HepG2 (cell line): ENCODE results near the gene BCKDHB. TPM values are rescaled to one million over a fixed set of nuclear protein-coding genes. Genes with fewer than 3 reads are reported as not detected.

Experiments used
- ATAC-seq: fragments of 200-7000 bp; cut with Tn5 transposase; 3 replicates; pipeline ENCODE4 v1.9.1; 2020; ENCODE audit warnings: mild to moderate bottlenecking, moderate library complexity
- BruUV-seq: library from RNA; stranded (reverse); fragments of 400-500 nt; replicated peaks from 2 replicates; lab custom pipeline; 2021; lab: Mats Ljungman, UMichigan
- CTCF ChIA-PET: fragments of 300-600 bp; formaldehyde crosslinking; extraction: SDS; loops from one replicate; lab custom pipeline; 2021; ENCODE audit warnings: low total read pairs, inconsistent platforms, low intra/inter-chr PET ratio; lab: Yijun Ruan, JAX
- POLR2A ChIA-PET: fragments of 350-600 bp; sonication (Branson Sonifier 250); formaldehyde crosslinking; loops from one replicate; lab custom pipeline; 2020; ENCODE audit warnings: antibody characterized with exemption, inconsistent platforms; lab: Yijun Ruan, JAX
- DNase-seq: peaks from one replicate; pipeline ENCODE4 v3.0.0-alpha.2; 2015; ENCODE audit warnings: low spot score
- FAIRE-seq: peaks from 3 replicates; lab custom pipeline; 2011; peaks lifted over from hg19 to GRCh38; lab: Jason Lieb, UNC
- H2AFZ ChIP-seq: one replicate; pipeline ENCODE4 v1.6.1; 2011; ENCODE audit warnings: low read length, inconsistent platforms
- H3K27ac ChIP-seq: fragments of 300-600 bp; 3 replicates; pipeline ENCODE4 v1.8.0; 2011; ENCODE audit warnings: mixed run types, mild to moderate bottlenecking, mixed read lengths, low read length, inconsistent platforms; ENCODE audit not compliant: insufficient read depth; ENCODE audit errors: extremely low read length
- H3K27me3 ChIP-seq, 2 experiments: fragments of 200-600 bp in 1 of 2; 2 replicates in 1 of 2; 3 replicates in 1 of 2; pipeline versions ENCODE4 v1.6.0 to v1.8.0; 2011; ENCODE audit warnings: low read length in 2 of 2, mild to moderate bottlenecking in 2 of 2, moderate library complexity in 2 of 2, inconsistent platforms in 1 of 2; ENCODE audit not compliant: insufficient read depth in 2 of 2, control insufficient read depth in 1 of 2
- H3K36me3 ChIP-seq, 2 experiments: fragments of 200-600 bp in 1 of 2; replicated peaks in 1 of 2; 2 replicates in 1 of 2; 3 replicates in 1 of 2; pipeline versions ENCODE4 v1.5.1 to v1.8.0; 2011; ENCODE audit warnings: low read length in 2 of 2, inconsistent platforms in 1 of 2; ENCODE audit not compliant: insufficient read depth in 2 of 2, control insufficient read depth in 1 of 2
- H3K4me1 ChIP-seq: 2 replicates; pipeline ENCODE4 v1.5.1; 2012; ENCODE audit warnings: low read length, inconsistent platforms; ENCODE audit not compliant: insufficient read depth
- H3K4me2 ChIP-seq: 2 replicates; pipeline ENCODE4 v1.6.0; 2011; ENCODE audit warnings: low read depth, low read length, inconsistent platforms
- H3K4me3 ChIP-seq, 3 experiments: fragments of 200-600 bp in 1 of 3; sonication (generic), shearing (Covaris generic) in 1 of 3; replicated peaks in 1 of 3; 2 replicates each; pipeline ENCODE4 v1.5.1; 2011 to 2016; ENCODE audit warnings: low read length in 3 of 3, inconsistent platforms in 2 of 3, low read depth in 2 of 3, mild to moderate bottlenecking in 2 of 3, control low read depth in 1 of 3, mixed read lengths in 1 of 3; ENCODE audit not compliant: insufficient read depth in 1 of 3
- H3K79me2 ChIP-seq: one replicate; pipeline ENCODE4 v1.6.1; 2011; ENCODE audit warnings: low read length, inconsistent platforms; ENCODE audit not compliant: insufficient read depth
- H3K9ac ChIP-seq: 2 replicates; pipeline ENCODE4 v1.6.0; 2011; ENCODE audit warnings: mild to moderate bottlenecking, low read depth, low read length, inconsistent platforms; ENCODE audit not compliant: insufficient read depth
- H3K9me3 ChIP-seq: 2 replicates; pipeline ENCODE4 v1.5.1; 2012; ENCODE audit warnings: mild to moderate bottlenecking, low read length
- H4K20me1 ChIP-seq: 2 replicates; pipeline ENCODE4 v1.6.0; 2011; ENCODE audit warnings: inconsistent platforms, mild to moderate bottlenecking, low read length, moderate library complexity; ENCODE audit not compliant: insufficient read depth
- AFF4 ChIP-seq: sonication (generic); formaldehyde crosslinking; IDR thresholded peaks from 2 replicates; pipeline ENCODE4 v1.4.0; 2020; ENCODE audit warnings: missing genetic modification reagents
- ARID3A ChIP-seq: IDR thresholded peaks from 2 replicates; pipeline ENCODE4 v1.6.1; 2012; ENCODE audit warnings: low read depth, low read length, improper control_type of control experiment
- KIAA2018 ChIP-seq: sonication (generic); formaldehyde crosslinking; IDR thresholded peaks from 2 replicates; pipeline ENCODE4 v1.5.0; 2020; ENCODE audit warnings: mild to moderate bottlenecking, missing genetic modification reagents, borderline replicate concordance
- KLF11 ChIP-seq: IDR thresholded peaks from 2 replicates; pipeline ENCODE4 v1.6.1; 2016; ENCODE audit warnings: missing compliant biosample characterization
- POLR2A ChIP-seq, 2 experiments: IDR thresholded peaks; 2 replicates each; pipeline ENCODE4 v1.6.1; 2011; ENCODE audit warnings: low read depth in 2 of 2, low read length in 2 of 2, mild to moderate bottlenecking in 1 of 2, moderate library complexity in 1 of 2; ENCODE audit not compliant: insufficient read depth in 1 of 2
- SMARCC2 ChIP-seq: fragments of 450-650 bp; IDR thresholded peaks from 2 replicates; pipeline ENCODE4 v1.6.1; 2017; ENCODE audit warnings: antibody characterized with exemption, mild to moderate bottlenecking
- SPEN ChIP-seq: sonication (generic); formaldehyde crosslinking; IDR thresholded peaks from 2 replicates; pipeline ENCODE4 v1.5.1; 2020; ENCODE audit warnings: low read depth, mild to moderate bottlenecking, missing genetic modification reagents
- THAP7 ChIP-seq: sonication (generic); formaldehyde crosslinking; IDR thresholded peaks from 2 replicates; pipeline ENCODE4 v1.8.1; 2023; ENCODE audit warnings: mild to moderate bottlenecking, missing genetic modification reagents
- WGBS: methylation state at CpG from one replicate; pipeline ENCODE4 v1.1.6; 2017; ENCODE audit warnings: low lambda C conversion rate; 5-methylcytosine and 5-hydroxymethylcytosine counted together
- in situ Hi-C: cut with HindIII; loops from 2 replicates; pipeline ENCODE4 v1.10.0; 2017; ENCODE audit warnings: low pct_unique_long_range_greater_than_20kb; ENCODE audit not compliant: extremely low pct_ligation_motif_present
- intact Hi-C: fragments of 100-400 bp; cut with micrococcal nuclease; formaldehyde crosslinking; loops from one replicate; pipeline ENCODE4 v1.10.0; 2022; ENCODE audit not compliant: unreplicated experiment
- polyA plus RNA-seq, 8 experiments: library from polyadenylated mRNA; depleted of rRNA in 3 of 8; stranded (reverse) in 7 of 8; unstranded in 1 of 8; fragments of >200 nt; fragmentation: Illumina TruSeq in 4 of 8; extraction: Trizol in 4 of 8; gene quantifications; 2 replicates each; pipeline versions ENCODE4 v1.2.1 to v1.2.3, GENCODE V29; 2011 to 2016; ENCODE audit warnings: low read depth in 4 of 8, missing spikeins in 1 of 8, mixed read lengths in 1 of 8; ENCODE audit not compliant: insufficient read depth in 1 of 8
- total RNA-seq, 5 experiments: library from RNA; depleted of rRNA; stranded (reverse); fragments of >200 nt; fragmentation: Illumina TruSeq; extraction: Trizol; gene quantifications; 2 replicates each; pipeline ENCODE4 v1.2.3, GENCODE V29; 2016; ENCODE audit warnings: low read depth in 1 of 5

BCKDHB gene
- total and polyA plus RNA-seq, 2 of the 13 experiments (the other 11 are each of a cell fraction or from before 2014, with no cell fraction given), result 10.8 to 13.6 TPM

GRCh38 chr6:80340280-80340679 is 233.8 kb downstream of the BCKDHB start (continued):
- TF ChIP-seq SPEN (CRISPR knock-in tag) (no peak), KLF11 (CRISPR knock-in tag) (no peak)

GRCh38 chr6:80340686-80341085 is 234.2 kb downstream of the BCKDHB start:
- DNase-seq (no peak), ATAC-seq (no peak), FAIRE-seq (no peak)
- Histone ChIP-seq H3K4me2 (no peak overlapping the region), H2AFZ (no peak overlapping the region), H3K79me2 (no peaks in the 10 kb centered on the region), H3K27me3 (no peaks in the 10 kb centered on the region), H3K4me1 (no peaks in the 10 kb centered on the region), H3K9me3 (no peaks in the 10 kb centered on the region), H3K9ac (no peak overlapping the region), H3K36me3 (no peaks in the 10 kb centered on the region), H4K20me1 (no peaks in the 10 kb centered on the region), H3K4me3 (no peak overlapping the region), H3K27ac (no peak overlapping the region)
- CTCF ChIA-PET, result no interaction called here
- in situ Hi-C loops (no loop called here), intact Hi-C loops (no loop called here)
- 77% methylated on average over 5 of the region's 5 CpGs for WGBS
- no TSS peak for BruUV-seq
- POLR2A ChIA-PET, result no interaction called here
- no peak for TF ChIP-seq THAP7 (CRISPR knock-in tag)
- no peak for TF ChIP-seq SMARCC2
- no peak for TF ChIP-seq ARID3A
- TF ChIP-seq AFF4, result no peak
- no peak for TF ChIP-seq KIAA2018 (CRISPR knock-in tag)
- TF ChIP-seq POLR2A (IDR thresholded peaks at IDR 0.05; ENCODE audit: insufficient read depth in 1 of 2, low read depth in 2 of 2, low read length in 2 of 2), result no peak
